22Rv1 (cell line): ENCODE measurements around the gene PLEKHJ1.

Experiments
- H3K27ac ChIP-seq: fragments of 450-650 bp; 2 replicates; pipeline ENCODE4 v1.5.1; 2017
- ZFX ChIP-seq: fragments of 450-650 bp; IDR thresholded peaks from 2 replicates; pipeline ENCODE4 v1.6.1; 2017; ENCODE audit warnings: antibody characterized with exemption, borderline replicate concordance
- TF ChIP-seq, protein P1 (sequence below): fragments of 450-650 bp; IDR thresholded peaks from 2 replicates; pipeline ENCODE4 v1.5.1; 2017; ENCODE audit warnings: mild to moderate bottlenecking

PLEKHJ1 gene

DNA sequence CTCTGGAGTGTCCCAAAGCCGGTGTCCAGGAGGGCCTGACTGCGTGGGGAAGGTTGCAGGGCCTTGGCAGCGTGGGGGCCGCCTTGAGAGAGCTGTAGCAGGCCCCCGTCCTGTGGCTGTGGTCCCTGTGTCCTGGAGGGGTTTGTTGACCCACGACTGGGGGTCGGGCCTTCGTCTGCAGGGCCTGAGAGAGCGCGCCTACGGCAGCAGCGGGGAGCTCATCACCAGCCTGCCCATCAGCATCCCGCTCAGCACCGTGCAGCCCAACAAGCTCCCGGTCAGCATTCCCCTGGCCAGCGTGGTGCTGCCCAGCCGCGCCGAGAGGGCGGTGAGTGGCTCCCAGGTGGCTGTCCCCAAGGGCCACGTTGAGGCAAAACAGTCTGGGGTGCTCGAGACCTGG is 18.5 kb downstream of the PLEKHJ1 start:
- no peak for TF ChIP-seq ZFX
- TF ChIP-seq, protein P1, sequence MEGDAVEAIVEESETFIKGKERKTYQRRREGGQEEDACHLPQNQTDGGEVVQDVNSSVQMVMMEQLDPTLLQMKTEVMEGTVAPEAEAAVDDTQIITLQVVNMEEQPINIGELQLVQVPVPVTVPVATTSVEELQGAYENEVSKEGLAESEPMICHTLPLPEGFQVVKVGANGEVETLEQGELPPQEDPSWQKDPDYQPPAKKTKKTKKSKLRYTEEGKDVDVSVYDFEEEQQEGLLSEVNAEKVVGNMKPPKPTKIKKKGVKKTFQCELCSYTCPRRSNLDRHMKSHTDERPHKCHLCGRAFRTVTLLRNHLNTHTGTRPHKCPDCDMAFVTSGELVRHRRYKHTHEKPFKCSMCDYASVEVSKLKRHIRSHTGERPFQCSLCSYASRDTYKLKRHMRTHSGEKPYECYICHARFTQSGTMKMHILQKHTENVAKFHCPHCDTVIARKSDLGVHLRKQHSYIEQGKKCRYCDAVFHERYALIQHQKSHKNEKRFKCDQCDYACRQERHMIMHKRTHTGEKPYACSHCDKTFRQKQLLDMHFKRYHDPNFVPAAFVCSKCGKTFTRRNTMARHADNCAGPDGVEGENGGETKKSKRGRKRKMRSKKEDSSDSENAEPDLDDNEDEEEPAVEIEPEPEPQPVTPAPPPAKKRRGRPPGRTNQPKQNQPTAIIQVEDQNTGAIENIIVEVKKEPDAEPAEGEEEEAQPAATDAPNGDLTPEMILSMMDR: no peak

DNA sequence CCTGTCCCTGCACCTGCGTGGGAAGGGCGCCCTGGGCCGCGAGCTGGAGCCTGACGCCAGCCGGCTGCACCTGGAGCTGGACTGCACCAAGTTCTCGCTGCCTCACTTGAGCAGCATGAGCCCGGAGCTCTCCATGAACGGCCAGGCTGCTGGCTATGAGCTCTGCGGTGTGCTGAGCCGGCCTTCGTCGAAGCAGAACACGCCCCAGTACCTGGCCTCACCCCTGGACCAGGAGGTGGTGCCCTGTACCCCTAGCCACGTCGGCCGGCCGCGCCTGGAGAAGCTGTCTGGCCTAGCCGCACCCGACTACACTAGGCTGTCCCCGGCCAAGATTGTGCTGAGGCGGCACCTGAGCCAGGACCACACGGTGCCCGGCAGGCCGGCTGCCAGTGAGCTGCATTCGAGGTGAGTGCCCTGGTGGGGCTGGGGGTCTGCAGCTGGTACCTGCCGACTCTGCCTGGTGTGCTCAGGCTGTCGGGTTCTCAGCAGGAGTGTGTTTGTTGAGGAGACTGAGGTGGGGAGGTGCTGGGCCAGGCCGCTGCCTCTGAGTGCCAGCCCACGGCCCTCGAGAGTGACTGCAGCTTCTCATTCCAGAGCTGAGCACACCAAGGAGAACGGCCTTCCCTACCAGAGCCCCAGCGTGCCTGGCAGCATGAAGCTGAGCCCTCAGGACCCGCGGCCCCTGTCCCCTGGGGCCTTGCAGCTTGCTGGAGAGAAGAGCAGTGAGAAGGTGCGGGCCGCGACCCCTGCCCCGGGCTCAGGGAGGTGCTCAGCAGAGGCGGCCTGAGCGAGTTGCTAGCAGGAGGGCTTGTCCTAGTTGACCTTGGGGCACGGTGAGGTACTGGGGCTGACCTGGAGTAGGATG is 19.5 kb downstream of the PLEKHJ1 start:
- H3K27ac ChIP-seq: no peak overlapping the region

More for the DNA sequence above, 18.5 kb downstream of the PLEKHJ1 start:
- H3K27ac ChIP-seq: no peak overlapping the region

DNA sequence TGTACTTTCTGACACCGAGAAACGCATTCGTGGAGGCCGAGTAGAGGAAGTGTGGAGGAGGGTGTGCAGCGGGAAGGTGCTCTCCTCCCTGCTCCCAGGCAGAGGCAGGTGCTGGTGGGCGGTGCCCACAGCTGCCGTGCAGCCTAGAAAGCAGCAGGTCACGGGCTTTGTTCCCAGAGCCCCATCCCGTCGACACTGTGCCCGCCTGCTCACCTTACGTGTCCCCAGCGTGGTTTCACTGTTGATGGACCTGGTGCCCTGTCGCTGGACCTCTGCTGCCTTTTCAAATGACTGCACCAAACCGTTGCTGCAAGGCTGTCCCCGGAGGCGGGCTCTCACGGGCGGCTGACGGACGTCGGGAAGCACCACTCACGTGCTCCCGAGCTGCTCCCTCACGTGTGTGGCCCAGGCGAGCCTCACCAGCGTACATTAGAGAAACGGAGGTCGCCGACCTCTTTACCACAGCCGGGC is 20.8 kb downstream of the PLEKHJ1 start:
- H3K27ac ChIP-seq: no peak overlapping the region
- TF ChIP-seq, protein P1: no peak
- no peak for TF ChIP-seq ZFX

More for the DNA sequence above, 19.5 kb downstream of the PLEKHJ1 start:
- TF ChIP-seq, protein P1: no peak
- TF ChIP-seq ZFX: no peak

DNA sequence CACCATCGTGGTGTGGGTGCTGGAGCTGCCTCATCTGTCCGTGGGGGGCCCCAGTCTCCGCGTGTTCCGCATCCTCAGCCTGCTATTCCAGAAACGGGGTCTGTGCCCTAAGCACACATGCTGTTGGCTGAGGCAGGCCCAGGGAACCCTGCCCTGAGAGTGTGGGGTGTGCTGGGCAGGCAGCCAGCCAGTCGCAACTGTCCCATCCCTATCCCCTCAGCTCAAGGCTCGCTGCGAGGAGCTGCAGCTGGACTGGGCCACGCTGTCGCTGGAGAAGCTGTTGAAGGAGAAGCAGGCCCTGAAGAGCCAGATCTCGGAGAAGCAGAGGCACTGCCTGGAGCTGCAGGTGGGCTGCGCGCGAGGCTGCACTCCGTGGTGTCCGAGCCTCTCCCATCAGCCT is 21.9 kb downstream of the PLEKHJ1 start:
- no peak overlapping the region for H3K27ac ChIP-seq

DNA sequence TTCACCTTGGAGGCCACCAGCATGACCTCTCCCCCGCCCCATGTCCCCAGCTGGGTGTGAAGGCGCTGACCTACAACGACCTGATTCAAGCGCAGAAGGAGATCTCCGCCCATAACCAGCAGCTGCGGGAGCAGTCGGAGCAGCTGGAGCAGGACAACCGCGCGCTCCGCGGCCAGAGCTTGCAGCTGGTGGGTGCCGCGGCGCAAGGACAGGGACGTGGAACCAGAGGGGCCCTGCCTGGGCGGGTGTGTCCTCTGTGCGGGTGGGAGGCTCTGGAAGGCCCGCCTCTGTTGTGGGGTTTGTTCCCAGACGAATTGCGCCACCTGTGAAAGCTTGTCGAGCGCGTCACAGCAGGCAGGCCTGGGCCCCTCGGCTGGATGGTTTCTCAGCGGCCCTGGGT is 22.3 kb downstream of the PLEKHJ1 start:
- no peak overlapping the region for H3K27ac ChIP-seq
- TF ChIP-seq ZFX: no peak
- TF ChIP-seq, protein P1: no peak

More for the DNA sequence above, 21.9 kb downstream of the PLEKHJ1 start:
- no peak for TF ChIP-seq ZFX
- TF ChIP-seq, protein P1: no peak

DNA sequence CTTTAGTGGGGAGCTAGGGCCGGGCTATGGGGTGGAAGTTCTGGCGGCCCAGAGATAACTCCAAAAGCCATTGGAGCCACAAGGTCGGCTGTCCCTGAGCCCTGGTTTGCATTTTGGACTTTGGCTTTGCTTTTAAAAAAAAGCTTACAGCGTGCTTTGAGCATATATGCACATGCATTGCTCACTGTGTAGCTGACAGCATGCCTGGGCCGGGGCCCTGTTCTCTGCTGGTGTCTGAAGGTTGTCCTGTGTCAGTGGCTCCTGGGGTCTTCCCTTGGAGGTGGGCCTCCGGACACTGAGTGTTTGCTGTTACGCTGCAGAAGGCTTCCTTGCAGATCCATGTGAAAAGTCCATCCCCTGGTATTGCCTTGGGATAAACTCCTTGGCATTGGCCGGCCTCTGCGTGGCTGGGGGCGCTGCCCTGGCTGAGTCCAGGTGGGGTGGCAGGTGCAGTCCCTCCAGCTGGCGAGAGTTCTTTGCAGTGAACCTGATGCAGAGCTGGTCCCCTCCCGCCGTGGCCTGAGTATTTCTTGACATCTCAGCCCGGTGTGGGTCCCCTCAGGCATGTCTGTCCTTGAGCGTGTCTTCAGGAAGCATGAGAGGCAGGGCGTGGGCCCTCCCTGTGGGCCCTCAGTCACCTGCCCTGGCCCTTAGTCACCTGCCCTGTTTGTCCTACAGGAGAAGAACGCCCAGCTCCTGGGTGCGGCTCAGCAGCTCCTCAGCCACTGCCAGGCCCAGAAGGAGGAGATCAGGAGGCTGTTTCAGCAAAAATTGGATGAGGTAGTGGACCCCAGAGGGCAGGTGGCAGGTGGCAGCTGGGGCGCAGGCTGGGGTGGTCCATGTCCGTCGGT is 23.0 kb downstream of the PLEKHJ1 start:
- no peak for TF ChIP-seq ZFX
- TF ChIP-seq, protein P1: no peak
- no peak overlapping the region for H3K27ac ChIP-seq
